ENCODE measurements around the gene LGR4. TPM values are rescaled to one million over a fixed set of nuclear protein-coding genes. Genes with fewer than 3 reads are reported as not detected.
"Not testable (repeated sequence)": the region's sequence is repeated elsewhere in the genome, so short reads cannot be mapped to it uniquely, and the experiment has no call there.

LGR4 gene
- total RNA-seq, 1 donor from 2014 or later = 15.9 TPM

DNA sequence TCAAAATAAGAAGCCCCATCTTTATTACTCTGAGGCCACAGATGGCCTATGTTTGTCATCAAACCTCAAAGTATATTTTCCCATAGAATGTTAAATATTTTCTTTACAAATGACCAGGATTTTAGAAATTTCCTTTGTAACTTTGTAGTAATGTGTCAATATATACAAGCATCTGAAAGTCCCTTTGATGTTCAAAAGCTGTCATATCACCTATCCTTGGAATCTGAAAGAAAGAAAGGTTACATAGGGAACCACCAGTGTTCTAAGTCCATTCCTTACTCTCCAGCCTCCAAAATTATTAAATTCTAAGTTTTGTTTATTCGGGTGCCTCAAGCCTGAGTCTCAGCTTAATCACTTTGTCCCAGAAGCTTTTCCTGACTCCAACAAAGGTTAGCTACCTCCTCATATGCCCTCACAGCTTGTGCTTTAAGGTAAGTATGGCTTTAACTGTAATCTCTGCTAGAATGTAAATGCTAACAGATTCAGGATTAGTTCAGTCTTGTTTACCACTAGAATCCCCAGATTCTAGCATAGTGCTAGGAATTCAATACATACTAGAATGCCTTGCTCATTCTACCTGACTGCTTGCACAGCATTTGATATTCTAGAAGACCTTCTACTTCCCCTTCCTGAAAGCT lies 141.8 kb downstream of the LGR4 start:
- H3K36me3 ChIP-seq (ENCODE audit: control insufficient read depth, insufficient read depth, low read length) = no peaks in the 10 kb centered on the region
- DNase-seq (ENCODE audit: low read depth) = no peak
- H3K27me3 ChIP-seq (ENCODE audit: control insufficient read depth, insufficient read depth, low read length) = no peaks in the 10 kb centered on the region
- TF ChIP-seq, protein P1, sequence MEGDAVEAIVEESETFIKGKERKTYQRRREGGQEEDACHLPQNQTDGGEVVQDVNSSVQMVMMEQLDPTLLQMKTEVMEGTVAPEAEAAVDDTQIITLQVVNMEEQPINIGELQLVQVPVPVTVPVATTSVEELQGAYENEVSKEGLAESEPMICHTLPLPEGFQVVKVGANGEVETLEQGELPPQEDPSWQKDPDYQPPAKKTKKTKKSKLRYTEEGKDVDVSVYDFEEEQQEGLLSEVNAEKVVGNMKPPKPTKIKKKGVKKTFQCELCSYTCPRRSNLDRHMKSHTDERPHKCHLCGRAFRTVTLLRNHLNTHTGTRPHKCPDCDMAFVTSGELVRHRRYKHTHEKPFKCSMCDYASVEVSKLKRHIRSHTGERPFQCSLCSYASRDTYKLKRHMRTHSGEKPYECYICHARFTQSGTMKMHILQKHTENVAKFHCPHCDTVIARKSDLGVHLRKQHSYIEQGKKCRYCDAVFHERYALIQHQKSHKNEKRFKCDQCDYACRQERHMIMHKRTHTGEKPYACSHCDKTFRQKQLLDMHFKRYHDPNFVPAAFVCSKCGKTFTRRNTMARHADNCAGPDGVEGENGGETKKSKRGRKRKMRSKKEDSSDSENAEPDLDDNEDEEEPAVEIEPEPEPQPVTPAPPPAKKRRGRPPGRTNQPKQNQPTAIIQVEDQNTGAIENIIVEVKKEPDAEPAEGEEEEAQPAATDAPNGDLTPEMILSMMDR (IDR thresholded peaks at IDR 0.05; ENCODE audit: insufficient read depth, low read length, poor library complexity, severe bottlenecking) = no peak
- no peak overlapping the region for H3K4me3 ChIP-seq (ENCODE audit: low read depth, low read length)

DNA sequence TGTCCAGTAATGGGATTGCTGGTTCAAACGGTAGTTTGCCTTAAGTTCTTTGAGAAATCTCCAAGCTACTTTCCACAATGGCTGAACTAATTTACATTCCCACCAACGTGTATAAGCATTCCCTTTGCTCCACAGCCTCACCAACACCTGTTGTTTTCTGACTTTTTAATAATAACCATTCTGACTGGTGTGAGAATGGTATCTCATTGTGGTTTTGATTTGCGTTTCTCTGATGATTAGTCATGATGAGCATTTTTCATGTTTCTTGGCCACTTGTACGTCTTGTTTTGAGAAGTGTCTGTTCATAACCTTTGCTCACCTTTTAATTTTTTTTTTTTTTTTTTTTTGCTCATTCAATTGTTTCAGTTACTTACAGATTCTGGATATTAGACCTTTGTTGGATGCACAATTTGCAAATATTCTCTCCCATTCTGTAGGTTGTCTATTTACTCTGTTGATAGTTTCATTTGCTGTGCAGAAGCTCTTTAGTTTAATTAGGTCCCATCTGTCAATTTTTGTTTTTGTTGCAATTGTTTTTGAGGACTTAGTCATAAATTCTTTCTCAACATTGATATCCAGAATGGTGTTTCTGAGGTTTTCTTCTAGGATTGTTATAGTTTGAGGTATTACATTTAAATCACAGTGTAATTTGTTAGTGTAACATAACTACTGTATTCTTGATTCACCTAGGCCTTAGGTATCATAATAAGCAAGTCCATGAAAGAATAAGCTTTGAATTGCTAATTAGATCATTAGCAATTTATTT lies 142.5 kb downstream of the LGR4 start:
- no peak for DNase-seq (ENCODE audit: low read depth)
- TF ChIP-seq, protein P1 (IDR thresholded peaks at IDR 0.05; ENCODE audit: insufficient read depth, low read length, poor library complexity, severe bottlenecking) = no peak
- H3K4me3 ChIP-seq (ENCODE audit: low read depth, low read length) = no peak overlapping the region
- H3K27me3 ChIP-seq (ENCODE audit: control insufficient read depth, insufficient read depth, low read length) = no peaks in the 10 kb centered on the region
- H3K36me3 ChIP-seq (ENCODE audit: control insufficient read depth, insufficient read depth, low read length) = no peaks in the 10 kb centered on the region

DNA sequence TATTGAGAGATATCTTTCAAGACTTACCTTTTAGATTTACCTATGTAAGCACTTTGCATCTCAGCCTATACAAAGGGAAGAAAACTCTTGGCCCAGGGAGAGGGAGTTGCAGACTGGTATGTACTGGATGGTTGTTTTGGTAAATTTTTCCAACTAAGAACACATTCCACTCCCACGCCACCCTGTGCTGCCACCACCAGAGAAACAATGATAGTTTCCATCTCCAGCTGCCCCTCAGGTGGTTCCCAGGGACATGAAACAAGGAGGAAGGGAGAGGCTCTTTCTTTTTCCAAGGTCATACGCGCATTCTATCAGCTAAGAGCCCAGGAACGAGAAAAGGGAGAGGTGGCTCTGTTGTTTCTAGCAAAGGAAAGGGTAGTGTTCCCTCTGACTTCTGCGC lies 144.0 kb downstream of the LGR4 start:
- H3K4me3 ChIP-seq (ENCODE audit: low read depth, low read length) = no peak overlapping the region
- no peaks in the 10 kb centered on the region for H3K27me3 ChIP-seq (ENCODE audit: control insufficient read depth, insufficient read depth, low read length)
- TF ChIP-seq, protein P1 (IDR thresholded peaks at IDR 0.05; ENCODE audit: insufficient read depth, low read length, poor library complexity, severe bottlenecking) = no peak
- no peak for DNase-seq (ENCODE audit: low read depth)
- H3K36me3 ChIP-seq (ENCODE audit: control insufficient read depth, insufficient read depth, low read length) = no peaks in the 10 kb centered on the region

DNA sequence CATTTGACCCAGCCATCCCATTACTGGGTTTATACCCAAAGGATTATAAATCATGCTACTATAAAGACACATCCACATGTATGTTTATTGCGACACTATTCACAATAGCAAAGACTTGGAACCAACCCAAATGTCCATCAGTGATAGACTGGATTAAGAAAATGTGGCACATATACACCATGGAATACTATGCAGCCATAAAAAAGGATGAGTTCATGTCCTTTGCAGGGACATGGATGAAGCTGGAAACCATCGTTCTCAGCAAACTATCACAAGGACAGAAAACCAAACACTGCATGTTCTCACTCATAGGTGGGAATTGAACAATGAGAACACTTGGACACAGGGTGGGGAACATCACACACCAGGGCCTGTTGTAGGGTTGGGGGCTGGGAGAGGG lies 145.5 kb downstream of the LGR4 start:
- DNase-seq (ENCODE audit: low read depth); H3K27me3 ChIP-seq (ENCODE audit: control insufficient read depth, insufficient read depth, low read length); H3K4me3 ChIP-seq (ENCODE audit: low read depth, low read length); H3K36me3 ChIP-seq (ENCODE audit: control insufficient read depth, insufficient read depth, low read length): not testable (repeated sequence)

DNA sequence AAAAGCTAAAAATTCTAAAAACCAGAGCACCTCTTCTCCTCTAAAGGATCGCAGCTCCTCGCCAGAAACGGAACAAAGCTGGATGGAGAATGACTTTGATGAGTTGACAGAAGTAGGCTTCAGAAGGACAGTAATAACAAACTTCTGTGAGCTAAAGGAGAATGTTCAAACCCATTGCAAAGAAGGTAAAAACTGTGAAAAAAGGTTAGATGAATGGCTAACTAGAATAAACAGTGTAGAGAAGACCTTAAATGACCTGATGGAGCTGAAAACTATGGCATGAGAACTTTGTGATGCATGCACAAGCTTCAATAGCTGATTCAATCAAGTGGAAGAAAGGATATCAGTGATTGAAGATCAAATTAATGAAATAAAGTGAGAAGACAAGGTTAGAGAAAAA lies 150.4 kb downstream of the LGR4 start:
- DNase-seq (ENCODE audit: low read depth); H3K27me3 ChIP-seq (ENCODE audit: control insufficient read depth, insufficient read depth, low read length); H3K36me3 ChIP-seq (ENCODE audit: control insufficient read depth, insufficient read depth, low read length); H3K4me3 ChIP-seq (ENCODE audit: low read depth, low read length): not testable (repeated sequence)

DNA sequence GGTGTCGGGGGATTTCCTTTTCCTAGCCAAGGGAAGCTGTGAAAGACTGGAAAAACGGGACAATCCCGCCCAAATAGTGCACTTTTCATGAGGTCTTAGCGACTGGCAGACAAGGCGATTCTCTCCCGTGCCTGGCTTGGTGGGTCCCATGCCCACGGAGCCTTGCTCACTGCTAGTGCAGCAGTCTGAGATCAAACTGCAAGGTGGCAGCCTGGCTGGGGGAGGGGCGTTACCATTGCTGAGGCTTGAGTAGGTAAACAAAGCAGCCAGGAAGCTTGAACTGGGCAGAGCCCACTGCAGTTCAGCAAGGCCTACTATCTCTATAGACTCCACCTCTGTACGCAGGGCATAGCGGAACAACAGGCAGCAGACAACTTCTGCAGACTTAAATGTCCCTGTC lies 151.2 kb downstream of the LGR4 start:
- not testable (repeated sequence) for H3K36me3 ChIP-seq (ENCODE audit: control insufficient read depth, insufficient read depth, low read length); H3K4me3 ChIP-seq (ENCODE audit: low read depth, low read length); H3K27me3 ChIP-seq (ENCODE audit: control insufficient read depth, insufficient read depth, low read length); DNase-seq (ENCODE audit: low read depth)

DNA sequence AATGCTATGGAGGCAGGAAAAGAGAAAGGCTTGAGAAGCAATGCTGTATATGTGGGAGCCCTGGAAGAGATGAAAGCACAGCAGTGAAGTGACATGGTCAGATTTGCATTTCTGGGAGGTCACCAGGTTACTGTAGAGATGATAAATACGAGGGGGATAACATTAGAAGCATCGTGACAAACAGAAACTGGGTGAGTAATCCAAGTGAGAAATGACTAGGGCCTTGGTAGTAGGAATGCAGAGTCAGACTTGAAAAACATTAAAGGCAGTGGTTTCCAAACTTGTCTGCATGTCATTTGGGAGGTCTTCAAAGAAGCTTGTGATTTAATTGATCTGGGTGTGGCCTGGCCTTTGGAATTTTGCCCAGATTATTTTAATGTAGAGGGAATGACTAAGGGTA lies 153.5 kb downstream of the LGR4 start:
- no peak overlapping the region for H3K4me3 ChIP-seq (ENCODE audit: low read depth, low read length)
- TF ChIP-seq, protein P1 (IDR thresholded peaks at IDR 0.05; ENCODE audit: insufficient read depth, low read length, poor library complexity, severe bottlenecking) = no peak
- H3K36me3 ChIP-seq (ENCODE audit: control insufficient read depth, insufficient read depth, low read length) = no peaks in the 10 kb centered on the region
- peak; percentile 19 for DNase-seq (ENCODE audit: low read depth)
- no peaks in the 10 kb centered on the region for H3K27me3 ChIP-seq (ENCODE audit: control insufficient read depth, insufficient read depth, low read length)

Measured in kidney epithelial cell (primary cell).